ENCODE results near the gene SLC47A1. TPM values are rescaled to one million over a fixed set of nuclear protein-coding genes. Genes with fewer than 3 reads are reported as not detected.

SLC47A1 gene
- total and polyA plus RNA-seq, 2 of the 13 experiments (the other 11 are each of a cell fraction or from before 2014, with no cell fraction given) = 42.1 to 67.5 TPM

DNA sequence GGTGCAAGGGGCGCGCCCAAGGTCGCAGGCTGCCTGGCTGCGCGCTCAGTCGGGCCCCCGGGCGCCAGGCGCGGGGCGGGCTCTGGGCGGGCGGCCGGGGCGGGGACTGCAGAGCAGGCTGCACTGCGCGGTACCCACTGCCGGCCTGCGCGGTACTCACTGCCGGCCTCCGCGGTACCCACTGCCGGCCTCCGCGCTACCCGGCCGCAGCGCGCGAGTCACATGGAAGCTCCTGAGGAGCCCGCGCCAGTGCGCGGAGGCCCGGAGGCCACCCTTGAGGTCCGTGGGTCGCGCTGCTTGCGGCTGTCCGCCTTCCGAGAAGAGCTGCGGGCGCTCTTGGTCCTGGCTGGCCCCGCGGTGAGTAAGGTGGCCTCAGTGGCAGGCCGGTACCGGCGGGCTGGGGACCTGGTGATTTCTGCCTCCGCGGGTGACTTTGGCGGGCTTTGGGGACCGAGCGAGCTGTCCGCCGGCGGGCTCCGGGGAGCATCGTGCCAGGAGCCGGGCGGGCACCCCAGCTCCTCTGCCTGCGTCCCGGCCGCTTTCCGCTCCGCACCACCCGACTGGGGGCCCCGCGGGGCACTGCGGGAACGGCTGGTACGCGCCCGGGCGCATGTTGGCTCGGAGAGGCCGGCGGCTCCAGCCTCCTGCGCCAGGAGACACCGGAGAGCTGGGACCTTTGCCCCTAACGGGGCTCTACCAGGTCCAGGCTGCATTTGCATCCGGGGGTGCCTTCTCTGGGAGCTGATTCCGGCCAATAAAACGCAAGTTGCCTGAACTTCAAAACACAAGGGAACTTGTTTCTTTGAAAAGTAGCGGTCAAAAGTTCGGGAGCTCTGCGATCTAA is at the start of gene SLC47A1 (continued):
- TF ChIP-seq, protein P1, sequence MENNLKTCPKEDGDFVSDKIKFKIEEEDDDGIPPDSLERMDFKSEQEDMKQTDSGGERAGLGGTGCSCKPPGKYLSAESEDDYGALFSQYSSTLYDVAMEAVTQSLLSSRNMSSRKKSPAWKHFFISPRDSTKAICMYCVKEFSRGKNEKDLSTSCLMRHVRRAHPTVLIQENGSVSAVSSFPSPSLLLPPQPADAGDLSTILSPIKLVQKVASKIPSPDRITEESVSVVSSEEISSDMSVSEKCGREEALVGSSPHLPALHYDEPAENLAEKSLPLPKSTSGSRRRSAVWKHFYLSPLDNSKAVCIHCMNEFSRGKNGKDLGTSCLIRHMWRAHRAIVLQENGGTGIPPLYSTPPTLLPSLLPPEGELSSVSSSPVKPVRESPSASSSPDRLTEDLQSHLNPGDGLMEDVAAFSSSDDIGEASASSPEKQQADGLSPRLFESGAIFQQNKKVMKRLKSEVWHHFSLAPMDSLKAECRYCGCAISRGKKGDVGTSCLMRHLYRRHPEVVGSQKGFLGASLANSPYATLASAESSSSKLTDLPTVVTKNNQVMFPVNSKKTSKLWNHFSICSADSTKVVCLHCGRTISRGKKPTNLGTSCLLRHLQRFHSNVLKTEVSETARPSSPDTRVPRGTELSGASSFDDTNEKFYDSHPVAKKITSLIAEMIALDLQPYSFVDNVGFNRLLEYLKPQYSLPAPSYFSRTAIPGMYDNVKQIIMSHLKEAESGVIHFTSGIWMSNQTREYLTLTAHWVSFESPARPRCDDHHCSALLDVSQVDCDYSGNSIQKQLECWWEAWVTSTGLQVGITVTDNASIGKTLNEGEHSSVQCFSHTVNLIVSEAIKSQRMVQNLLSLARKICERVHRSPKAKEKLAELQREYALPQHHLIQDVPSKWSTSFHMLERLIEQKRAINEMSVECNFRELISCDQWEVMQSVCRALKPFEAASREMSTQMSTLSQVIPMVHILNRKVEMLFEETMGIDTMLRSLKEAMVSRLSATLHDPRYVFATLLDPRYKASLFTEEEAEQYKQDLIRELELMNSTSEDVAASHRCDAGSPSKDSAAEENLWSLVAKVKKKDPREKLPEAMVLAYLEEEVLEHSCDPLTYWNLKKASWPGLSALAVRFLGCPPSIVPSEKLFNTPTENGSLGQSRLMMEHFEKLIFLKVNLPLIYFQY (CRISPR knock-in tag; IDR thresholded peaks at IDR 0.05; ENCODE audit: borderline replicate concordance) = no peak
- TF ChIP-seq SAP130 (CRISPR knock-in tag; IDR thresholded peaks at IDR 0.05; ENCODE audit: low read depth) = peak; percentile 70
- no peak for TF ChIP-seq ZFP36L1 (CRISPR knock-in tag; IDR thresholded peaks at IDR 0.05)
- peak; percentile 21; the same call in 1 of the 2 replicates for TF ChIP-seq ZNF558 (CRISPR knock-in tag; IDR thresholded peaks at IDR 0.05; ENCODE audit: borderline replicate concordance)
- no peak for TF ChIP-seq ZNF788 (CRISPR knock-in tag; IDR thresholded peaks at IDR 0.05; ENCODE audit: borderline replicate concordance)
- TF ChIP-seq, protein P2, sequence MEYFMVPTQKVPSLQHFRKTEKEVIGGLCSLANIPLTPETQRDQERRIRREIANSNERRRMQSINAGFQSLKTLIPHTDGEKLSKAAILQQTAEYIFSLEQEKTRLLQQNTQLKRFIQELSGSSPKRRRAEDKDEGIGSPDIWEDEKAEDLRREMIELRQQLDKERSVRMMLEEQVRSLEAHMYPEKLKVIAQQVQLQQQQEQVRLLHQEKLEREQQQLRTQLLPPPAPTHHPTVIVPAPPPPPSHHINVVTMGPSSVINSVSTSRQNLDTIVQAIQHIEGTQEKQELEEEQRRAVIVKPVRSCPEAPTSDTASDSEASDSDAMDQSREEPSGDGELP (IDR thresholded peaks at IDR 0.05; ENCODE audit: borderline replicate concordance, low read depth) = no peak
- no peak for TF ChIP-seq ZNF7 (CRISPR knock-in tag; IDR thresholded peaks at IDR 0.05)
- TF ChIP-seq, protein P3, sequence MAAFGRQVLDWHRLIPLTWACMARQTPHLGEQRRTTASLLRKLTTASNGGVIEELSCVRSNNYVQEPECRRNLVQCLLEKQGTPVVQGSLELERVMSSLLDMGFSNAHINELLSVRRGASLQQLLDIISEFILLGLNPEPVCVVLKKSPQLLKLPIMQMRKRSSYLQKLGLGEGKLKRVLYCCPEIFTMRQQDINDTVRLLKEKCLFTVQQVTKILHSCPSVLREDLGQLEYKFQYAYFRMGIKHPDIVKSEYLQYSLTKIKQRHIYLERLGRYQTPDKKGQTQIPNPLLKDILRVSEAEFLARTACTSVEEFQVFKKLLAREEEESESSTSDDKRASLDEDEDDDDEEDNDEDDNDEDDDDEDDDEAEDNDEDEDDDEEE (CRISPR knock-in tag; IDR thresholded peaks at IDR 0.05) = no peak
- 0 out of 2 replicates have a peak, but pooled peaks have one; percentile 45 for TF ChIP-seq HDAC6 (IDR thresholded peaks at IDR 0.05; ENCODE audit: low read depth, low read length)
- TF ChIP-seq MIXL1 (CRISPR knock-in tag; IDR thresholded peaks at IDR 0.05) = no peak
- 0 out of 2 replicates have a peak, but pooled peaks have one; percentile 6 for TF ChIP-seq SMAD3 (CRISPR knock-in tag; IDR thresholded peaks at IDR 0.05)
- TF ChIP-seq PHF8 (CRISPR knock-in tag; IDR thresholded peaks at IDR 0.05) = peak; percentile 79
- TF ChIP-seq, protein P4, sequence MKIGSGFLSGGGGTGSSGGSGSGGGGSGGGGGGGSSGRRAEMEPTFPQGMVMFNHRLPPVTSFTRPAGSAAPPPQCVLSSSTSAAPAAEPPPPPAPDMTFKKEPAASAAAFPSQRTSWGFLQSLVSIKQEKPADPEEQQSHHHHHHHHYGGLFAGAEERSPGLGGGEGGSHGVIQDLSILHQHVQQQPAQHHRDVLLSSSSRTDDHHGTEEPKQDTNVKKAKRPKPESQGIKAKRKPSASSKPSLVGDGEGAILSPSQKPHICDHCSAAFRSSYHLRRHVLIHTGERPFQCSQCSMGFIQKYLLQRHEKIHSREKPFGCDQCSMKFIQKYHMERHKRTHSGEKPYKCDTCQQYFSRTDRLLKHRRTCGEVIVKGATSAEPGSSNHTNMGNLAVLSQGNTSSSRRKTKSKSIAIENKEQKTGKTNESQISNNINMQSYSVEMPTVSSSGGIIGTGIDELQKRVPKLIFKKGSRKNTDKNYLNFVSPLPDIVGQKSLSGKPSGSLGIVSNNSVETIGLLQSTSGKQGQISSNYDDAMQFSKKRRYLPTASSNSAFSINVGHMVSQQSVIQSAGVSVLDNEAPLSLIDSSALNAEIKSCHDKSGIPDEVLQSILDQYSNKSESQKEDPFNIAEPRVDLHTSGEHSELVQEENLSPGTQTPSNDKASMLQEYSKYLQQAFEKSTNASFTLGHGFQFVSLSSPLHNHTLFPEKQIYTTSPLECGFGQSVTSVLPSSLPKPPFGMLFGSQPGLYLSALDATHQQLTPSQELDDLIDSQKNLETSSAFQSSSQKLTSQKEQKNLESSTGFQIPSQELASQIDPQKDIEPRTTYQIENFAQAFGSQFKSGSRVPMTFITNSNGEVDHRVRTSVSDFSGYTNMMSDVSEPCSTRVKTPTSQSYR (CRISPR knock-in tag; IDR thresholded peaks at IDR 0.05; ENCODE audit: borderline replicate concordance) = no peak; the same call in 1 of the 2 replicates
- TF ChIP-seq, protein P5, sequence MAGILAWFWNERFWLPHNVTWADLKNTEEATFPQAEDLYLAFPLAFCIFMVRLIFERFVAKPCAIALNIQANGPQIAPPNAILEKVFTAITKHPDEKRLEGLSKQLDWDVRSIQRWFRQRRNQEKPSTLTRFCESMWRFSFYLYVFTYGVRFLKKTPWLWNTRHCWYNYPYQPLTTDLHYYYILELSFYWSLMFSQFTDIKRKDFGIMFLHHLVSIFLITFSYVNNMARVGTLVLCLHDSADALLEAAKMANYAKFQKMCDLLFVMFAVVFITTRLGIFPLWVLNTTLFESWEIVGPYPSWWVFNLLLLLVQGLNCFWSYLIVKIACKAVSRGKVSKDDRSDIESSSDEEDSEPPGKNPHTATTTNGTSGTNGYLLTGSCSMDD (CRISPR knock-in tag; IDR thresholded peaks at IDR 0.05) = no peak; the same call in 1 of the 2 replicates
- TF ChIP-seq, protein P6, sequence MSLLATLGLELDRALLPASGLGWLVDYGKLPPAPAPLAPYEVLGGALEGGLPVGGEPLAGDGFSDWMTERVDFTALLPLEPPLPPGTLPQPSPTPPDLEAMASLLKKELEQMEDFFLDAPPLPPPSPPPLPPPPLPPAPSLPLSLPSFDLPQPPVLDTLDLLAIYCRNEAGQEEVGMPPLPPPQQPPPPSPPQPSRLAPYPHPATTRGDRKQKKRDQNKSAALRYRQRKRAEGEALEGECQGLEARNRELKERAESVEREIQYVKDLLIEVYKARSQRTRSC (CRISPR knock-in tag; IDR thresholded peaks at IDR 0.05; ENCODE audit: low read depth) = no peak
- TF ChIP-seq, protein P7, sequence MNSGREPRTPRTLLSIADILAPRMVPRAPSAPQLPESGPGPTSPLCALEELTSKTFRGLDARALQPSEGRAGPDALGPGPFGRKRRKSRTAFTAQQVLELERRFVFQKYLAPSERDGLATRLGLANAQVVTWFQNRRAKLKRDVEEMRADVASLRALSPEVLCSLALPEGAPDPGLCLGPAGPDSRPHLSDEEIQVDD (CRISPR knock-in tag; IDR thresholded peaks at IDR 0.05; ENCODE audit: borderline replicate concordance) = no peak
- 0 out of 2 replicates have a peak, but pooled peaks have one; percentile 11 for TF ChIP-seq ZSCAN9 (CRISPR knock-in tag; IDR thresholded peaks at IDR 0.05; ENCODE audit: borderline replicate concordance)
